Measurements from ENCODE around the gene AK9. TPM values are rescaled to one million over a fixed set of nuclear protein-coding genes. Genes with fewer than 3 reads are reported as not detected.

Gene AK9
- polyA plus RNA-seq, 1 of the 3 experiments (the other 2 are of a cell fraction) = 0.76 TPM

GRCh38 chr6:109472132-109472995, 218.6 kb downstream of the AK9 start:
- POLR2A ChIA-PET = no interaction called here
- no peaks in the 10 kb centered on the region for H3K9me3 ChIP-seq

GRCh38 chr6:109471105-109471810, 219.7 kb downstream of the AK9 start:
- Histone ChIP-seq H3K27ac (ENCODE audit: low read depth in 2 of 2, low read length in 1 of 2) (no peak overlapping the region), H3K79me2 (ENCODE audit: insufficient read depth) (peaks cover 4% of the 10 kb centered on the region; the same call in 1 of the 2 replicates), H2AFZ (ENCODE audit: low read depth) (no peak overlapping the region), H3K36me3 (replicated peaks in 1 of 2; ENCODE audit: control insufficient read depth in 1 of 2, insufficient read depth in 2 of 2, low read length in 1 of 2) (peaks cover 28 to 75% of the 10 kb centered on the region in 2 experiments), H3K4me2 (no peak overlapping the region), H3K4me1 (ENCODE audit: control insufficient read depth in 1 of 2, insufficient read depth in 2 of 2, low read depth in 1 of 2, low read length in 1 of 2) (no peaks in the 10 kb centered on the region), H4K20me1 (ENCODE audit: insufficient read depth) (no peaks in the 10 kb centered on the region; the same call in 1 of the 2 replicates), H3K9me3 (no peaks in the 10 kb centered on the region), H3K4me3 (ENCODE audit: low read depth in 2 of 2, low read length in 1 of 2) (no peak overlapping the region), H3K9ac (no peak overlapping the region), H3F3A (replicated peaks; ENCODE audit: insufficient read depth) (no peaks in the 10 kb centered on the region), H3K9me2 (no peaks in the 10 kb centered on the region), H3K27me3 (ENCODE audit: insufficient read depth) (no peaks in the 10 kb centered on the region)
- ChIA-PET POLR2A (no interaction called here), CTCF (interaction anchor here (1.5 kb wide), 1 partner anchor 12 kb away, joined by 3 read pairs; the partner anchor contains the start of gene ZBTB24)
- 94% methylated on average over 5 of the region's 5 CpGs for WGBS (ENCODE audit: low lambda C conversion rate)
- DNase-seq = no peak
- TF ChIP-seq RCOR1 (IDR thresholded peaks at IDR 0.05; ENCODE audit: low read length) (no peak), RXRA (IDR thresholded peaks at IDR 0.05; ENCODE audit: borderline replicate concordance, low read depth) (no peak), MAX (IDR thresholded peaks at IDR 0.05; ENCODE audit: low read depth) (no peak), REST (IDR thresholded peaks at IDR 0.05; ENCODE audit: low read depth, low read length) (no peak), TCF12 (IDR thresholded peaks at IDR 0.05) (no peak), FOXM1 (IDR thresholded peaks at IDR 0.05; ENCODE audit: low read depth) (no peak), CTCF (IDR thresholded peaks at IDR 0.05) (no peak), RFX5 (IDR thresholded peaks at IDR 0.05; ENCODE audit: low read length) (no peak)

More at GRCh38 chr6:109472132-109472995, 218.6 kb downstream of the AK9 start:
- Histone ChIP-seq H3K4me2 (no peak overlapping the region), H3K36me3 (replicated peaks in 1 of 2; ENCODE audit: control insufficient read depth in 1 of 2, insufficient read depth in 2 of 2, low read length in 1 of 2) (peaks cover 23 to 74% of the 10 kb centered on the region in 2 experiments), H3K27me3 (ENCODE audit: insufficient read depth) (no peaks in the 10 kb centered on the region), H3K79me2 (ENCODE audit: insufficient read depth) (peaks cover 13% of the 10 kb centered on the region; the same call in 1 of the 2 replicates), H3K27ac (ENCODE audit: low read depth in 2 of 2, low read length in 1 of 2) (no peak overlapping the region), H3F3A (replicated peaks; ENCODE audit: insufficient read depth) (no peaks in the 10 kb centered on the region), H3K9me2 (no peaks in the 10 kb centered on the region), H3K4me3 (ENCODE audit: low read depth in 2 of 2, low read length in 1 of 2) (no peak overlapping the region), H4K20me1 (ENCODE audit: insufficient read depth) (peaks cover 8% of the 10 kb centered on the region; the same call in 1 of the 2 replicates), H2AFZ (ENCODE audit: low read depth) (no peak overlapping the region), H3K4me1 (ENCODE audit: control insufficient read depth in 1 of 2, insufficient read depth in 2 of 2, low read depth in 1 of 2, low read length in 1 of 2) (no peaks in the 10 kb centered on the region; a peak in 1 of 4 replicates), H3K9ac (no peak overlapping the region)
- no peak for DNase-seq
- WGBS (ENCODE audit: low lambda C conversion rate) = 96% methylated on average over 9 of the region's 9 CpGs
- TF ChIP-seq YY1 (IDR thresholded peaks at IDR 0.05; ENCODE audit: low read depth) (no peak), RXRA (IDR thresholded peaks at IDR 0.05; ENCODE audit: borderline replicate concordance, low read depth) (no peak), RCOR1 (IDR thresholded peaks at IDR 0.05; ENCODE audit: low read length) (no peak), GABPA (IDR thresholded peaks at IDR 0.05; ENCODE audit: low read depth) (no peak), FOXM1 (IDR thresholded peaks at IDR 0.05; ENCODE audit: low read depth) (no peak), RAD21 (IDR thresholded peaks at IDR 0.05; ENCODE audit: low read length) (no peak), MAX (IDR thresholded peaks at IDR 0.05; ENCODE audit: low read depth) (no peak), ELF1 (IDR thresholded peaks at IDR 0.05) (no peak), MXI1 (IDR thresholded peaks at IDR 0.05; ENCODE audit: low read depth, low read length) (no peak), GATA2 (CRISPR knock-in tag; IDR thresholded peaks at IDR 0.05) (no peak), POLR2AphosphoS5 (IDR thresholded peaks at IDR 0.05; ENCODE audit: low read depth, low read length) (no peak), RFX5 (IDR thresholded peaks at IDR 0.05; ENCODE audit: low read length) (no peak), FOXJ3 (CRISPR knock-in tag; IDR thresholded peaks at IDR 0.05) (no peak), IRF3 (IDR thresholded peaks at IDR 0.05; ENCODE audit: low read depth, low read length) (no peak), NRF1 (IDR thresholded peaks at IDR 0.05; ENCODE audit: low read depth, low read length) (no peak), NFIC (IDR thresholded peaks at IDR 0.05; ENCODE audit: borderline replicate concordance) (no peak)
- CTCF ChIA-PET = interaction anchor here (1.1 kb wide), 1 partner anchor 13 kb away, joined by 3 read pairs; no protein-coding TSS in a partner anchor
